SH-SY5Y (cell line): ENCODE results near the gene FOXN3.

ENCODE experiments used
- GATA2 ChIP-seq: IDR thresholded peaks from 2 replicates; pipeline ENCODE4 v1.6.1; 2011; ENCODE audit warnings: mild to moderate bottlenecking, low read depth, low read length
- GATA3 ChIP-seq: IDR thresholded peaks from 2 replicates; pipeline ENCODE4 v1.6.1; 2011; ENCODE audit warnings: low read depth, mild to moderate bottlenecking, low read length, moderate library complexity

The FOXN3 gene

DNA sequence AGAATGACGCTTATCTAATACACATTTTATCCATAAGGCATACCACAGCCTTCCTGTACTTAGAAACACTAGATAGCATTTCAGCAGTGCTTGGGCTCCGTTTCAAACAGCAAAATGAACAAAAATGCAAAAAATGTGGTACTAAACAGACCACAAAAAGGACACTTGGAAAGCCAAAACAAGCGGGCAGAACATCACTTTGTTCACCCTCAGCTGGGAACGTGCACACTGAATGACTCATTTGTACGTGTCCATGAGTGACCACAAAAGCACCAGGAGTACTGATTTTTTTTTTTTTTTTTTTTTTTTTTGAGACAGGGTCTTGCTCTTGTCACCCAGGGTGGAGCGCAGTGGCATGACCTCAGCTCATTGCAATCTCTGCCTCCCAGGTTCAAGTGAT lies 8.9 kb upstream of the FOXN3 start:
- TF ChIP-seq GATA3 = no peak
- TF ChIP-seq GATA2 = no peak

DNA sequence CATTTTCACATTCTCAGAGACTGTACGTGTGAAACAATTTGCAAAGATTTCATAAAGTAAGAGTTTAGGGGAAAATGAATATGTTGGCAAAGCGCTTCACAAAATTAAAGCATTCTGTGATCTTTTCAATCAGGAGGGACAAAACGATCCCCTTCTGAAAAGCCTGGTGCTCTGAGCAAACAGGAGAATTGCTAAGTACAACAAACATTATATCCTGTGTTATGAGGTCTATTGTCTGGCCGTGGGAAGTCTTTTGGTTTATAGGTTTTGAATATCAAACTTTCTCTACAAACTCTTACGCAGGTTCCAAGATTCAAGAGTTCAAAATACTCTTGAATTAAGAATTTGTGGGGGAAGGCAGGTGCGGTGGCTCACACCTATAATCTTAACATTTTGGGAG lies 7.2 kb upstream of the FOXN3 start:
- TF ChIP-seq GATA2 (no peak), GATA3 (no peak)

DNA sequence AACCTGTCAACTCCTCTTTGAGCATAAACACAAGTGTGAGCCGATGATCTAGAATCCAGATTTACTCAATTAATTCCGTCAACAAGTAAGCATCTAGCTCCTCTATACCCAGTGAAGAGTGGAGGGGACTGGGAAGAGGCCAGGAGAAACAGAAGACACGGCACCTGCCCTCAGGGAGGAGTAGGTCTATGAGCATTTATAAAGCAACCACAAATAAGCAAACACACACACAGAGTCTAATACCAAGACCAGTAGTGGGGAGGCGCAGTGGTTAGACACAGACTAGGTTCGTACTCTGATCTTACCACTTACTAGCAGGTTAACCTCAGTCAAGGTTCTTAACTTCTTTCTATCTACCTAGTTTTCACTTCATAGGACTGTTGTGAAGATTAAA lies 5.9 kb upstream of the FOXN3 start:
- TF ChIP-seq GATA3 (no peak), GATA2 (no peak)

DNA sequence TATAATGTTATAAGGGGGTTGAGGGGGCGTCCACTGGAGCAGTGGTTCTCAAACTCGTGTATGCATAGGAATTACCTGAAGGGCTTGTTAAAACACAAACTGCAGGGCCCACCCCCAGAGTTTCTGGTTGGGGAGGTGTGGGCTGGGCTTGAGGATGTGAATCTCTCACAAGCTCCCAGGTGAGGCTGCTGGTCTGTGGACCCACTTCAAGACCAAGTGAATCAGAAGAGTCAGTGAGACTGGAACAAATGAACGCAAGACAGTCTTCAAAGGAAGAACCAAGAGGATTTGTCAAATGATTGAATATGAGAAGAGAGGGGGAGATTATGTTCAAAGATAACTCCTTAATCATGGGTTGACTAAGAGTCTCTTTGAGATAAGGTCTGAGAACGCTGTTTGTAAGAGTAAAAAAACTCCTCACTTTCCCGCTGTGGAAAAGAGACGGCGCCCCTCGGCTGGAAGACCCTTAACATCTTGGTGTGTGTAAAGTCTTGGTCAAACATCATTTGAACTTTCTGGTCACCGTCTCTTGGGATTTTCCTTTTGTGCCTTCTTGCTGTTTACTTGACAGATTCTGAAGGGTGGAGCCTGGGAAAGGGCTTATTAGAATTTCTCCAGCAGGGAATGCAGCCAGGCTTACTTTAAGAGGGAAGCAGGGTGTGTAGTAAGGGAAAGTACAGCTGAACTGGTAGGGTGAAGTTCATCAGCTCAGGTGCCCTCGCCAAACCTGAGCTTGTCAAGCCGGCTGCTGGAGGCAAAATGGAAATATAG lies 5.3 kb upstream of the FOXN3 start:
- TF ChIP-seq GATA2 (no peak), GATA3 (no peak)

DNA sequence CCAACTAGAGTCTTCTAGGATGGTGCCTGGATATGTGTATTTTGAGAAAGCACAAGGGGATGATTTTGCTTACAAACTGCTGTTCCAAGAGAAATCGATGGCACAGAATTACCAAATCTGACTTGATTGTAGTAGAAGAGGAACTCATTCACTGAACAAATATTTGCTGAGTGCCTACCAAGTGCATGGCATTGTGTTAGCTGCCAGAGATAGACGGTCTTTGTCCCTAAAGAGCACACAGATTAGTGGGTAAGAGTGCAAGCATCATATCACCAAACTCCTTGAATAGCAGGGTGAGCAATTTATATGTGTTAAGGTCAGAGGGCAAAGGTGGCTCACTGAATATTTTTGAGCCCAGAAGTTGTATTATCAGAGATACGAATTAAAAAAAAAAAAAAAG lies 3.5 kb upstream of the FOXN3 start:
- no peak for TF ChIP-seq GATA2
- TF ChIP-seq GATA3 = no peak

DNA sequence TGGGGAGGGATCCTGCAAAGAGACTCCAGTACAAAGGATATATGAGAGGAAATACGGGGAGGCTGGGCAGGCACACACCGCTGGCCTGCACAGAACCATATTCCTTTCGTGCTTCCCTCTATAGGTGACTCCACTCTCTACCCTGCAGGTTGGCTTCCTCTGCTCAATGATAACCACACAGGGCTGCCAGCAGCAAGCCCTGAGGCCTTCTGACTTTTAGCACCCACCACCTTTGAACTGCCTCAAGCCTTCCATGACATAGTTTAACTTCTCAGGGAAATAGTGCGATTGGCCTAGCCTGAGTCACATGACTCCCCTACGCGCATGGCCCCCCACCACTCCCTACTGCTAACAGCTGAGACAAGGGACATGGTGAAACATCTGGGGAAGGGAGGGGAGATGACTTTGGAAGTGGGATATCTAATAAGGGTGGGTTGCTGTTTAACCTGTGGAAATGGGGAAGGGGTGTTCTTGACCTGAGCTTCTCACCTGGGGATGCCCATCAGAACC lies 3.0 kb upstream of the FOXN3 start:
- no peak for TF ChIP-seq GATA2
- TF ChIP-seq GATA3 = no peak

DNA sequence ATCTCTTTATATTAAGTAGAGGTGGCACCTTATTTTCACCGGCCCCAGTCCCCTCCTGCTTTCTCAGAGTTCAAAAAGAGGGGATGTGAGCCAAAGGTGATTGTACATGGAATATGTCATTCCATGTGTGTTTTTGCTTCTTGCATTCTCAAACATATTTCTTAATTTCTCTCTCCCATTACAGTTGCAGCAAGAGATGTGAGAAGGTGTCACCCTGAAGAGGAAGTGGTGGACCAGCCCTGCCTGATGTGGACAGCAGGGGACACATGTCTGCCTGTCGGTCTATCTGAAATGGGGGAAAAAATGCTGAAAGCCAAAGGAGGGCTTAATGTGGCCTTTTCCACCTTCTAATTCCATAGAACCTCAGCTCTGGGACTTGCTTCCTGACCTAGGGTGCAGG lies 1.9 kb upstream of the FOXN3 start:
- TF ChIP-seq GATA2 (no peak), GATA3 (no peak)

DNA sequence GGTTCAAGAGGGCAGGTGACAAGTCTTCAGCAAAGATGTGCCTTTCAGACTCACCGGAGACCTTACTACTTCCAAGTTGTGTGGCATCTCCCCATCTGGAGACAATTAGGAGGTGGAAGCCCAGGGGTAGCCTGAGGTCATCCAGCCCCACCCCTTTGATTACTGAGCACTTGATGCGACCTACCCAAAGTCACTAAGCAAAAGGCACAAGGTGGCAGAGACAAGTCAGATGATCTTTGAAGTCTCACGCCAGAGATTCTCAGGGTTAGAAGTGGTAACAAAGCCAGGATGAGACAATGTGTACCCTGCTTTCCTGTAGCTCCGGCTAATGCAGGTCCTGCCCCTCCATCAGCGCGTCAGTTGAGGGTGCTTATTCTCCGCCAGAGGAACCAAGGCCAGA lies 1.4 kb upstream of the FOXN3 start:
- no peak for TF ChIP-seq GATA3
- TF ChIP-seq GATA2 = no peak

DNA sequence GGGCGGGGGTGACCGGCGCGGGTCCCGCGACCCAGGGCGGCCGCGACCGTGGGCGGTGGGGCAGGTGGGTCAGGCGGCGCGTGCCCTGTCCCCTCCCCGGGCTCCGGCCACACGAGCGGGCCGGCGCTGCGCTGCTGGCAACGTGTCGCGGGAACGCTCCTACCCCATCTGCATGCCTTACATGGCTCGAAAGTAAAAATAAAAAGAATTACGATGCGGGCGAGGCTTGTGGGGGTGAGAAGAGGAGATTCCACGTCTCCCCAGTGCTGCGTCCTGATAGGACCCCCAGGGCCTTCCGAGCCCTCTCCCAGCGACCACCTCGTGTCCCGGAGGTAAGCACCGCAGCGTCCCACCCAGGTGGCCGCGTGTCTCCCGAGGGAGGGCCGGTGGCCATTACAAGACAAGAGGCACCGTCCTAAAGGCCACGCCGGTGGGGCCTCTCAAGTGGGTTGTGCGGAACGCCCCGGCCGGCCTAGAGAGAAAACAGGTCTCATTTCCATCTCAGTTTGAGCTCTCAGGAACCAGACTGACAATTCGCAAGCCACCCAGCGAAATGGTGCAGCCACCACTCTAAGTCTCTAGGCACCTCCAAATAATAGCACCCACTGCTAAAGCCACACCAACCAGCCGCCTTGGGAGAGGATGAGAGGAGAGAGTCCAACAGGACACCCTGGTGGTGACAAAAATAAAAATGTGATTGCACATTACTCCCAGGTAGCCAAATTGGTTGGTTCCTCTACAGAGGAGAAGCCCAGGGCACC lies 612 bp upstream of the FOXN3 start:
- TF ChIP-seq GATA3 (no peak), GATA2 (no peak)

DNA sequence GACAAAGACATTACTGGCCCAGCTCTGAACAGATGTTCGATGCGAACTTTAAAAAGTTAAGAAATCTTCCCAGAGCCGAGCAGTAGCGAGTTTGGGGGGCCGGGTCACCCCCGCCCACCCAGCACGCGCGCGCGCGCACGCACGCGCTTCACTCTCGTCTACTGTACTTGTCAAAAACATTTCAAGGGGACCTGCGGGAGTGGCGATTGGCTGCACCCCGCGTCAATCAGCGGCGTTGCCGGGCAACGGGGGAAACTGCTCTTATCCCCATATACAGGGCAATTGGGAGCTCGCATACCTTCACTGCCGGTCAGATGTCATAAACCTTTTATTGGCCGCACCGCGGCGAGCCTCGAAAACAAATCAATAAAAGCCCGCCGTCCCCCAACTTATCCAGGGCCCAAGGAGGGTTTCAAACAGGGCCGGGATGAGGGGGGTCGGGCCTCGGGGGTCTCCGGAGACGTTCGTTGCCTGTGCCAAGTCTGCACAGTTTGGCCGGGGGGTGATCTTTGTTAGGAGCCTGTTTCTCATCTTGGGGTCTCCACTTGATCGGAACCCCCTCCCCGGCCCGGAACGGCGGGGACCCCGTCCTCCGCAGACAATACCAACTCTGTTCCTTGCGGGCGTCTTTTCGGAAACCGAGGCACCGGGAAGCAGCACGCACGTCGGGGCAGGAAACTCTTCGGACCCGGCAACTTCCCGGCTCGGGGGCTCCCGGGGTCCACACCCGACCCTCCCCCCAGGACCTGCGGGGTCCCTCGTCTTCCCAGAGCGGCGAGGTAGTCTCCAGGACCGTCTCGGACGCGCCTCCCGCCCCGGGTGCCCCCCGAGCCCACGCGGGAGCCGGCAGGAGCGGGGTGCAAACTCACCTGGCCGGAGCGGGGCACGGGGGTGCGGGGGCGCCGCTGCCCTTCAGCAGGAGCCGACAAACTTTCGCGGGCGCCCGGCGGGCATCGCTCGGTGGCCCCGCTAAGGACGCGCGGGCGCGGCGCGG lies 734 bp downstream of the FOXN3 start:
- no peak for TF ChIP-seq GATA2
- TF ChIP-seq GATA3 = no peak

DNA sequence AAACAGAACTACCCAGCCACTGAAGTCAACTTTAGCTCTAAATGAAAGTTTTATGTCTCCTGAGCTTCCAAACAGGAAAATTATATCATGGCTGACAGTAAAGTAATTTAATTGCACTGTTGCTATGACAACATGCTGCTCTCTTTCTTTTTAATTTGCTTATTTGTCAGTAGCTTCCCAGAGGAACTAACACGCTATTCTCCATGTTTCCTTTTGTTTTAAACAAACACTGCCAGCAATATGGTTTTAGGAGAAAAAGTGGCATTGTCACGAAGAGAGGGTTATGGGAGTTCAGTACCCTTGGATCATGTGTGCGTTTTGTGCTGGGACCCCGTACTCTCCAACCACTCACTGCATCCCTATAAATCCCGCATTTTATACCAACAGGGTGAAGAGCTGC lies 1.9 kb downstream of the FOXN3 start:
- TF ChIP-seq GATA3 (no peak), GATA2 (no peak)

DNA sequence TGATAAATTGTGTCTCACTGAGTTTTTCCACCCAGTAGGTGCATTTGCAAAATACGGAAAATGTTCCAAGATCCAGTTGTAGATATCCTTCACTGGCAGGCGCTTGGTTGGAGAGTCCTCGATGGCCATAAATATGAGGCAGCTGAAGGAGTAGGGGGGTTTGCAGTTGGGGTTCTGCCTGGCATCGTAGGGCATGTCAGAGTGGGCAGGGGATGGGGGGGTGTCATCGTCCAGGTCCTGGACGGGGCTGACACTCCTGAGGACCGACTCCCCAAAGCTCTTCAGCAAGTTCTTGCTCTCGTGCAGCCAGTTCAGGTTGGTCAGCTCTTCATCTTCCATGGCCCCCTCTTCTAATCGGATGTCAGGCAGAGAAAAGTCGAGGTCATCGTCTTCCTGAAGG lies 5.1 kb downstream of the FOXN3 start:
- TF ChIP-seq GATA2 (no peak), GATA3 (no peak)

DNA sequence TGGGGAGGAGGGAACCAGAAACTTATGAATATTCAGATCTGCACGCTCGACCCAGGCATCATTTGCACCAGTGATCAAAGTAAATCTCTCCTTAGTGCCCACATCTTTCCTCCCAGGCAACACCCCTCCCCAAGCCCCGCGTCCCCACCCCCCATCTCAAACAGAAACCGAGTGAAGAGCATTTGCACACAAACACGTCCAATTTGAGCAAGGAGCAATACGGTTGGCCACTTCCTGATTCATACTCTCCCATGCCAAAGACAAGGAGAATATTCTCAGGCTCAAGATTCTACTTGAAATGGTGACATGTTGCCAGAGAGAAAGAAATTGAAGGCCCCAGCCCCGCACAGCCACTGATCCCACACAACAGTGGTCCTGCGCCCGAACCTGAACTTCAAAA lies 7.1 kb downstream of the FOXN3 start:
- TF ChIP-seq GATA2 = no peak
- no peak for TF ChIP-seq GATA3
